Mammary epithelial cell (primary cell): ENCODE results near the gene ZNF654.

ENCODE experiments used
- EZH2 ChIP-seq: IDR thresholded peaks from 2 replicates; pipeline ENCODE4 v1.6.1; 2012; ENCODE audit warnings: low read length, inconsistent platforms, borderline replicate concordance
- TF ChIP-seq, protein P1 (sequence below), 2 donors: IDR thresholded peaks in 1 of 2; conservative IDR thresholded peaks in 1 of 2; 2 replicates each; pipeline ENCODE4 v1.5.1; 2011 to 2012; ENCODE audit warnings: inconsistent platforms in 2 of 2, low read length in 2 of 2, mild to moderate bottlenecking in 2 of 2, control low read depth in 1 of 2, low read depth in 1 of 2; ENCODE audit not compliant: insufficient read depth in 1 of 2; ENCODE audit errors: extremely low read depth in 1 of 2

GRCh38 chr3:88061746-88062145 is 2.7 kb downstream of the ZNF654 start:
- TF ChIP-seq, protein P1, sequence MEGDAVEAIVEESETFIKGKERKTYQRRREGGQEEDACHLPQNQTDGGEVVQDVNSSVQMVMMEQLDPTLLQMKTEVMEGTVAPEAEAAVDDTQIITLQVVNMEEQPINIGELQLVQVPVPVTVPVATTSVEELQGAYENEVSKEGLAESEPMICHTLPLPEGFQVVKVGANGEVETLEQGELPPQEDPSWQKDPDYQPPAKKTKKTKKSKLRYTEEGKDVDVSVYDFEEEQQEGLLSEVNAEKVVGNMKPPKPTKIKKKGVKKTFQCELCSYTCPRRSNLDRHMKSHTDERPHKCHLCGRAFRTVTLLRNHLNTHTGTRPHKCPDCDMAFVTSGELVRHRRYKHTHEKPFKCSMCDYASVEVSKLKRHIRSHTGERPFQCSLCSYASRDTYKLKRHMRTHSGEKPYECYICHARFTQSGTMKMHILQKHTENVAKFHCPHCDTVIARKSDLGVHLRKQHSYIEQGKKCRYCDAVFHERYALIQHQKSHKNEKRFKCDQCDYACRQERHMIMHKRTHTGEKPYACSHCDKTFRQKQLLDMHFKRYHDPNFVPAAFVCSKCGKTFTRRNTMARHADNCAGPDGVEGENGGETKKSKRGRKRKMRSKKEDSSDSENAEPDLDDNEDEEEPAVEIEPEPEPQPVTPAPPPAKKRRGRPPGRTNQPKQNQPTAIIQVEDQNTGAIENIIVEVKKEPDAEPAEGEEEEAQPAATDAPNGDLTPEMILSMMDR (conservative IDR thresholded peaks at IDR 0.05 in 1 of 2, IDR thresholded peaks at IDR 0.05 in 1 of 2; ENCODE audit: extremely low read depth in 1 of 2, insufficient read depth in 1 of 2, low read depth in 1 of 2, low read length in 2 of 2): no peak
- TF ChIP-seq EZH2: no peak
